Mammary epithelial cell (primary cell): ENCODE results near the gene LRRC3.

ENCODE experiments used
- EZH2 ChIP-seq: IDR thresholded peaks from 2 replicates; pipeline ENCODE4 v1.6.1; 2012; ENCODE audit warnings: low read length, inconsistent platforms, borderline replicate concordance
- TF ChIP-seq, protein P1 (sequence below), 2 donors: IDR thresholded peaks in 1 of 2; conservative IDR thresholded peaks in 1 of 2; 2 replicates each; pipeline ENCODE4 v1.5.1; 2011 to 2012; ENCODE audit warnings: inconsistent platforms in 2 of 2, low read length in 2 of 2, mild to moderate bottlenecking in 2 of 2, control low read depth in 1 of 2, low read depth in 1 of 2; ENCODE audit not compliant: insufficient read depth in 1 of 2; ENCODE audit errors: extremely low read depth in 1 of 2

DNA sequence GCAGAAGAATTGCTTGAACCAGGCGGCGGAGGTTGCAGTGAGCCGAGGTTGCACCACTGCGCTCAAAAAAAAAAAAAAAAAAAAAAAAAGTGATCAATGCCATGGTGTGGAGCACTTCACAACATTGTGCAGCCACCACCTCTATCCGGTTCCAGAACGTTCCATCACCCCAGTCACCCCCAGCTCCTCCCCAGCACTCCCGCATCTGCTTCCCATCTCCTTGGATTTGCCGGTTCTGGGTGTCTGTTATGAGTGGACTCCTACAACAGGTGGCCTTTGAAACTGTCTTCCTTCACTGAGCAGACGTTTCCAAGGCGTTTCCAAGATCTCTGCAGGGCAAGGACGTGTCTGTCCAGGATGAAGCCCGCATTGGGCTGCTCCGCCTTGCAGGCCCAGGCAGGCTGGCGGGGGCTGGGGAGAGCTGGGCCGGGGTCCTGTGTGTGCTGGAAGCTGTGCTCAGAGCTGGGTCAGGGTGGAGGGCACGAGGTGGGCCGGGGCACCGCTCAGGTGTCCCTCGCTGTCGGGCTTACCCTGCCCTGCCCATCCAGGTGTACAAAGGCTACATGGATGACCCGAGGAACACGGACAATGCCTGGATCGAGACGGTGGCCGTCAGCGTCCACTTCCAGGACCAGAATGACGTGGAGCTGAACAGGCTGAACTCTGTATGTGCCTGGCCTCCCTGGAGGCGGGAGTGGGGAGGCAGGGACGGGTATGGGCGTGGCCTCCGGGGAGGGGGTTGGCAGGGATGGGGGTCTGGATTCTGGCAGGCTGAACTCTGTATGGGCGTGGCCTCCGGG is 14.9 kb upstream of the LRRC3 start:
- TF ChIP-seq, protein P1, sequence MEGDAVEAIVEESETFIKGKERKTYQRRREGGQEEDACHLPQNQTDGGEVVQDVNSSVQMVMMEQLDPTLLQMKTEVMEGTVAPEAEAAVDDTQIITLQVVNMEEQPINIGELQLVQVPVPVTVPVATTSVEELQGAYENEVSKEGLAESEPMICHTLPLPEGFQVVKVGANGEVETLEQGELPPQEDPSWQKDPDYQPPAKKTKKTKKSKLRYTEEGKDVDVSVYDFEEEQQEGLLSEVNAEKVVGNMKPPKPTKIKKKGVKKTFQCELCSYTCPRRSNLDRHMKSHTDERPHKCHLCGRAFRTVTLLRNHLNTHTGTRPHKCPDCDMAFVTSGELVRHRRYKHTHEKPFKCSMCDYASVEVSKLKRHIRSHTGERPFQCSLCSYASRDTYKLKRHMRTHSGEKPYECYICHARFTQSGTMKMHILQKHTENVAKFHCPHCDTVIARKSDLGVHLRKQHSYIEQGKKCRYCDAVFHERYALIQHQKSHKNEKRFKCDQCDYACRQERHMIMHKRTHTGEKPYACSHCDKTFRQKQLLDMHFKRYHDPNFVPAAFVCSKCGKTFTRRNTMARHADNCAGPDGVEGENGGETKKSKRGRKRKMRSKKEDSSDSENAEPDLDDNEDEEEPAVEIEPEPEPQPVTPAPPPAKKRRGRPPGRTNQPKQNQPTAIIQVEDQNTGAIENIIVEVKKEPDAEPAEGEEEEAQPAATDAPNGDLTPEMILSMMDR (conservative IDR thresholded peaks at IDR 0.05 in 1 of 2, IDR thresholded peaks at IDR 0.05 in 1 of 2; ENCODE audit: extremely low read depth in 1 of 2, insufficient read depth in 1 of 2, low read depth in 1 of 2, low read length in 2 of 2) = no peak
- no peak for TF ChIP-seq EZH2
